GM08714 (cell line): ENCODE data around the gene FBLL1.
A peak's percentile ranks its signal among the peaks of the same experiment; 100 is the strongest.

Source experiments
- H3K4me3 ChIP-seq: fragments of 200-500 bp; sonication (Bioruptor generic); 2 replicates; pipeline ENCODE4 v1.5.1; 2014; ENCODE audit warnings: mild to moderate bottlenecking, low read length, inconsistent platforms
- ZNF274 ChIP-seq: IDR thresholded peaks from 2 replicates; pipeline ENCODE4 v1.6.1; 2012; ENCODE audit warnings: mild to moderate bottlenecking, low read depth, low read length

The FBLL1 gene

GRCh38 chr5:168528521-168529373 is at the start of gene FBLL1:
TSS of gene FBLL1 (plus strand) at chr5:168529305. CDS start at chr5:168529505, 200 bp downstream.
- peak within 1 kb of the TSS; percentile 42; the same call in 1 of the 2 replicates for H3K4me3 ChIP-seq
- no peak for TF ChIP-seq ZNF274

GRCh38 chr5:168480601-168481000 is 48.5 kb upstream of the FBLL1 start:
- H3K4me3 ChIP-seq: no peak overlapping the region
- no peak for TF ChIP-seq ZNF274

- no peak for TF ChIP-seq ZNF274
- H3K4me3 ChIP-seq: no peak overlapping the region
Observed at GRCh38 chr5:168481330-168481788, 47.7 kb upstream of the FBLL1 start.

- no peak for TF ChIP-seq ZNF274
- H3K4me3 ChIP-seq: no peak overlapping the region
Observed at GRCh38 chr5:168482361-168482760, 46.7 kb upstream of the FBLL1 start.

- TF ChIP-seq ZNF274: no peak
- H3K4me3 ChIP-seq: peak within 1 kb of the TSS; percentile 81
Observed at GRCh38 chr5:168486136-168486879, 42.8 kb upstream of the FBLL1 start, which contains the start of gene RARS1. TSS of gene RARS1 (plus strand) at chr5:168486471. CDS start at chr5:168486499, 28 bp downstream.

- H3K4me3 ChIP-seq: no peak overlapping the region
- no peak for TF ChIP-seq ZNF274
Observed at GRCh38 chr5:168489059-168489458, 40.0 kb upstream of the FBLL1 start.

- no peak for TF ChIP-seq ZNF274
Observed at GRCh38 chr5:168494057-168494555, 35.0 kb upstream of the FBLL1 start.

GRCh38 chr5:168502563-168503237 is 26.4 kb upstream of the FBLL1 start:
- H3K4me3 ChIP-seq: no peak overlapping the region
- TF ChIP-seq ZNF274: no peak

More at GRCh38 chr5:168494057-168494555, 35.0 kb upstream of the FBLL1 start:
- H3K4me3 ChIP-seq: no peak overlapping the region

GRCh38 chr5:168513861-168514428 is 15.2 kb upstream of the FBLL1 start:
- H3K4me3 ChIP-seq: no peak overlapping the region
- TF ChIP-seq ZNF274: no peak

GRCh38 chr5:168525856-168526255 is 3.2 kb upstream of the FBLL1 start:
- no peak for TF ChIP-seq ZNF274
- H3K4me3 ChIP-seq: no peak overlapping the region

GRCh38 chr5:168527756-168528295 is 1.3 kb upstream of the FBLL1 start:
- no peak overlapping the region for H3K4me3 ChIP-seq
- no peak for TF ChIP-seq ZNF274

- H3K4me3 ChIP-seq: no peak overlapping the region
- TF ChIP-seq ZNF274: no peak
Observed at GRCh38 chr5:168529374-168530234, 499 bp downstream of the FBLL1 start.
